ENCODE data around the gene MPND.
A peak's percentile ranks its signal among the peaks of the same experiment; 100 is the strongest.

The MPND gene

GRCh38 chr19:4322942-4323665 is 20.3 kb upstream of the MPND start:
- Histone ChIP-seq H3K4me3 (ENCODE audit: insufficient read length, low read depth) (no peak overlapping the region), H3K27me3 (ENCODE audit: insufficient read depth, insufficient read length) (peaks cover 3% of the 10 kb centered on the region), H3K4me1 (ENCODE audit: insufficient read depth, insufficient read length) (peaks cover 6% of the 10 kb centered on the region), H3K36me3 (ENCODE audit: insufficient read depth, insufficient read length, low read length) (peaks cover 22% of the 10 kb centered on the region), H3K9ac (ENCODE audit: insufficient read length, low read depth) (no peak overlapping the region), H3K9me3 (ENCODE audit: insufficient read depth, low read length) (peaks cover 39% of the 10 kb centered on the region)
- TF ChIP-seq SUZ12 (IDR thresholded peaks at IDR 0.05; ENCODE audit: extremely low read depth, insufficient read depth, insufficient read length) (no peak), ZNF274 (IDR thresholded peaks at IDR 0.05; ENCODE audit: low read depth, low read length) (no peak), YY1 (IDR thresholded peaks at IDR 0.05; ENCODE audit: insufficient read depth, insufficient read length) (no peak)
- no peak for DNase-seq (ENCODE audit: low read depth, low spot score)

DNA sequence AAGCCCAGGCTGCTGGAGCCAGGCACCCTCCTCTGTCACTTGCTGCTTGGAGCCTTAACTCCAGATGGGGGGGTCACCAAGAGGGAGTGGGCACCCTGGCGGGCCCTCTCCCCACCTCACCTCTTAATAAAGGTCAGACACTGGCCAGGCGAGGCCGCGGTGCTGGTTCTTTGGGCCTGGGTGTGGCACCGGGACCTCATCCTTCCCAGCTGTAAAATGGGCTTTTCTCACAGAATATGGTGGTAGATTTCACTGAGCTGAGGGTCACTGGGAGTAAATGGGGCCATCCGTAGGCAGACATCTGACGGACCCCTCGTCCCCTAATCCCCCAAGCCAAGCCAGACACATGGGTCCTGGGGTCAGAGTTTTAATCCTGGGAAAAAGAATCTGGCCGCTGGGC is 19.7 kb upstream of the MPND start:
- H3K4me3 ChIP-seq (ENCODE audit: insufficient read length, low read depth), result no peak overlapping the region
- TF ChIP-seq SUZ12 (IDR thresholded peaks at IDR 0.05; ENCODE audit: extremely low read depth, insufficient read depth, insufficient read length) (no peak), ZNF274 (IDR thresholded peaks at IDR 0.05; ENCODE audit: low read depth, low read length) (no peak), YY1 (IDR thresholded peaks at IDR 0.05; ENCODE audit: insufficient read depth, insufficient read length) (no peak)
- no peak for DNase-seq (ENCODE audit: low read depth, low spot score)
- H3K9me3 ChIP-seq (ENCODE audit: insufficient read depth, low read length), result peaks cover 37% of the 10 kb centered on the region
- peaks cover 16% of the 10 kb centered on the region for H3K36me3 ChIP-seq (ENCODE audit: insufficient read depth, insufficient read length, low read length)
- peaks cover 3% of the 10 kb centered on the region for H3K27me3 ChIP-seq (ENCODE audit: insufficient read depth, insufficient read length)
- no peak overlapping the region for H3K9ac ChIP-seq (ENCODE audit: insufficient read length, low read depth)
- peaks cover 6% of the 10 kb centered on the region for H3K4me1 ChIP-seq (ENCODE audit: insufficient read depth, insufficient read length)

DNA sequence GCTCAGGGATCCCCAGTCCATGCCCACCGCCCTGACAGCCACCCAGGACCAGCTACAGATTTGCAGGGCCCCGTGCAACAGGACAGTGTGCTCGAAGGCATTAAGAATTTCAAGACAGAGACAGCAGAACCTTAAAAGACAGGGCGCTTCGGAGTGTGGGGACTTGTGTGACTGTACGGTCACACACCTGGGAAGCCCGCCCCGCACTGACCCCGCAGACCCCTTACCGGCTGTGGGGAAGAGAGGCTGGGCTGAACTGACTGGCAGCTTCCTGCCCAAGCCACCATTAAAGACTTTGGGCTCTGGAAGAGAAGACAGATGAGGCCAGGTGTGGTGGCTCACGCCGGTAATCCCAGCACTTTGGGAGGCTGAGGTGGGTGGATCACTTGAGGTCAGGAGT is 19.1 kb upstream of the MPND start:
- H3K9me3 ChIP-seq (ENCODE audit: insufficient read depth, low read length), result peaks cover 32% of the 10 kb centered on the region
- no peak for DNase-seq (ENCODE audit: low read depth, low spot score)
- no peak overlapping the region for H3K4me3 ChIP-seq (ENCODE audit: insufficient read length, low read depth)
- TF ChIP-seq SUZ12 (IDR thresholded peaks at IDR 0.05; ENCODE audit: extremely low read depth, insufficient read depth, insufficient read length), result no peak
- no peak for TF ChIP-seq YY1 (IDR thresholded peaks at IDR 0.05; ENCODE audit: insufficient read depth, insufficient read length)
- no peak for TF ChIP-seq ZNF274 (IDR thresholded peaks at IDR 0.05; ENCODE audit: low read depth, low read length)
- peaks cover 15% of the 10 kb centered on the region for H3K36me3 ChIP-seq (ENCODE audit: insufficient read depth, insufficient read length, low read length)
- H3K27me3 ChIP-seq (ENCODE audit: insufficient read depth, insufficient read length), result peaks cover 3% of the 10 kb centered on the region
- H3K4me1 ChIP-seq (ENCODE audit: insufficient read depth, insufficient read length), result peaks cover 6% of the 10 kb centered on the region
- no peak overlapping the region for H3K9ac ChIP-seq (ENCODE audit: insufficient read length, low read depth)

- Histone ChIP-seq H3K4me3 (ENCODE audit: insufficient read length, low read depth) (peak overlapping the region; percentile 48), H3K27me3 (ENCODE audit: insufficient read depth, insufficient read length) (no peaks in the 10 kb centered on the region), H3K36me3 (ENCODE audit: insufficient read depth, insufficient read length, low read length) (peaks cover 18% of the 10 kb centered on the region), H3K9ac (ENCODE audit: insufficient read length, low read depth) (peak overlapping the region; percentile 6), H3K9me3 (ENCODE audit: insufficient read depth, low read length) (peaks cover 11% of the 10 kb centered on the region), H3K4me1 (ENCODE audit: insufficient read depth, insufficient read length) (peaks cover 6% of the 10 kb centered on the region)
- TF ChIP-seq SUZ12 (IDR thresholded peaks at IDR 0.05; ENCODE audit: extremely low read depth, insufficient read depth, insufficient read length) (no peak), YY1 (IDR thresholded peaks at IDR 0.05; ENCODE audit: insufficient read depth, insufficient read length) (no peak), ZNF274 (IDR thresholded peaks at IDR 0.05; ENCODE audit: low read depth, low read length) (no peak)
- no peak for DNase-seq (ENCODE audit: low read depth, low spot score)
Observed at GRCh38 chr19:4326215-4326836, 17.0 kb upstream of the MPND start.

DNA sequence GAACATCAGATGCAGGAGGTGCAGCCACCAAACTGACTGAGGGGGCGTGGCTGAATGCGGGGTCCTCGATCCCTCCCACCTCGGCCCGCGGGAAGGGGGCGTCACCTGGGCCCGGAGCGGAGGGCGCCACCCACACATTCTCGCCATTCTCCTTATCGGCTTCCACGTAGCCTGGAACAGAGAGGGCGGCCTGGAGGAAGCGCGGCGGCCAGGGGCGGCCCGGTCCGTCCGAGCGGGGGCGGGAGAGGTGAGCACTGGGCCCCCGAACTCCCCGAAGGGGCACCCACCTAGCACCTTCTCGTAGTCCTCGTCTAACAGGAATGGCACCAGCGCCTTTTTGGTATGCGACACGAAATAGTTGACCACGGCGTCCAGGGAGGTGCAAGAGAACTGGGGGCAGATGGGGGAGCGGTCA is 16.5 kb upstream of the MPND start:
- TF ChIP-seq ZNF274 (IDR thresholded peaks at IDR 0.05; ENCODE audit: low read depth, low read length) (no peak), YY1 (IDR thresholded peaks at IDR 0.05; ENCODE audit: insufficient read depth, insufficient read length) (no peak), SUZ12 (IDR thresholded peaks at IDR 0.05; ENCODE audit: extremely low read depth, insufficient read depth, insufficient read length) (no peak)
- no peaks in the 10 kb centered on the region for H3K27me3 ChIP-seq (ENCODE audit: insufficient read depth, insufficient read length)
- peak; percentile 40 for DNase-seq (ENCODE audit: low read depth, low spot score)
- peaks cover 6% of the 10 kb centered on the region for H3K9me3 ChIP-seq (ENCODE audit: insufficient read depth, low read length)
- H3K36me3 ChIP-seq (ENCODE audit: insufficient read depth, insufficient read length, low read length), result peaks cover 18% of the 10 kb centered on the region
- H3K4me3 ChIP-seq (ENCODE audit: insufficient read length, low read depth), result peak overlapping the region; percentile 48
- H3K9ac ChIP-seq (ENCODE audit: insufficient read length, low read depth), result peak overlapping the region; percentile 61
- H3K4me1 ChIP-seq (ENCODE audit: insufficient read depth, insufficient read length), result peaks cover 6% of the 10 kb centered on the region

GRCh38 chr19:4327252-4327876 is 16.0 kb upstream of the MPND start:
- Histone ChIP-seq H3K4me1 (ENCODE audit: insufficient read depth, insufficient read length) (peaks cover 6% of the 10 kb centered on the region), H3K4me3 (ENCODE audit: insufficient read length, low read depth) (peak overlapping the region; percentile 48), H3K36me3 (ENCODE audit: insufficient read depth, insufficient read length, low read length) (peaks cover 18% of the 10 kb centered on the region), H3K9me3 (ENCODE audit: insufficient read depth, low read length) (peaks cover under 1% of the 10 kb centered on the region; the same call in 1 of the 2 replicates), H3K27me3 (ENCODE audit: insufficient read depth, insufficient read length) (no peaks in the 10 kb centered on the region), H3K9ac (ENCODE audit: insufficient read length, low read depth) (peak overlapping the region; percentile 68)
- DNase-seq (ENCODE audit: low read depth, low spot score), result peak; percentile 89
- TF ChIP-seq SUZ12 (IDR thresholded peaks at IDR 0.05; ENCODE audit: extremely low read depth, insufficient read depth, insufficient read length), result no peak
- TF ChIP-seq ZNF274 (IDR thresholded peaks at IDR 0.05; ENCODE audit: low read depth, low read length), result no peak
- no peak for TF ChIP-seq YY1 (IDR thresholded peaks at IDR 0.05; ENCODE audit: insufficient read depth, insufficient read length)

DNA sequence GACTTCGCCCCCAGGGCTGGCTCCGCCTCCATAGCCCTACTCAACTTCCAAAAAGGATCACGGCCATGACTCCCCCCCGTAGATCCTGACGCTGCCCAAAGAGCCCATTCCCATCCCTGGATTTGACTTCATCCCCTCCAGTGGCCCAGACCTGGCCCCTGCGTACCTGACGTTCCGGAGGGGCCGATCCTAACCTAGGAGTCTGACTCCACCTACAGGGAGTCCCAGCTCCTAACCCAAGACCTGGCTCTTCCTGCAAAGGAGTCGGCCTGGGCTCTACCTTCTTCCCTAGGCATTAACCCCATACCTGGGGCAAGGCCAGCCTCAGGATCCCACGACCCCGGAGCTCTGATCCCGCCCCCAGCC is 15.5 kb upstream of the MPND start:
- Histone ChIP-seq H3K9me3 (ENCODE audit: insufficient read depth, low read length) (no peaks in the 10 kb centered on the region), H3K4me3 (ENCODE audit: insufficient read length, low read depth) (peak overlapping the region; percentile 42), H3K4me1 (ENCODE audit: insufficient read depth, insufficient read length) (peaks cover 6% of the 10 kb centered on the region), H3K36me3 (ENCODE audit: insufficient read depth, insufficient read length, low read length) (peaks cover 16% of the 10 kb centered on the region), H3K27me3 (ENCODE audit: insufficient read depth, insufficient read length) (no peaks in the 10 kb centered on the region), H3K9ac (ENCODE audit: insufficient read length, low read depth) (peak overlapping the region; percentile 68)
- TF ChIP-seq YY1 (IDR thresholded peaks at IDR 0.05; ENCODE audit: insufficient read depth, insufficient read length), result no peak
- no peak for TF ChIP-seq ZNF274 (IDR thresholded peaks at IDR 0.05; ENCODE audit: low read depth, low read length)
- TF ChIP-seq SUZ12 (IDR thresholded peaks at IDR 0.05; ENCODE audit: extremely low read depth, insufficient read depth, insufficient read length), result no peak
- no peak for DNase-seq (ENCODE audit: low read depth, low spot score)

All from NT2/D1 (cell line).